Measurements from ENCODE around the gene HHAT.
"Not testable (repeated sequence)": the region's sequence is repeated elsewhere in the genome, so short reads cannot be mapped to it uniquely, and the experiment has no call there.

HHAT gene

DNA sequence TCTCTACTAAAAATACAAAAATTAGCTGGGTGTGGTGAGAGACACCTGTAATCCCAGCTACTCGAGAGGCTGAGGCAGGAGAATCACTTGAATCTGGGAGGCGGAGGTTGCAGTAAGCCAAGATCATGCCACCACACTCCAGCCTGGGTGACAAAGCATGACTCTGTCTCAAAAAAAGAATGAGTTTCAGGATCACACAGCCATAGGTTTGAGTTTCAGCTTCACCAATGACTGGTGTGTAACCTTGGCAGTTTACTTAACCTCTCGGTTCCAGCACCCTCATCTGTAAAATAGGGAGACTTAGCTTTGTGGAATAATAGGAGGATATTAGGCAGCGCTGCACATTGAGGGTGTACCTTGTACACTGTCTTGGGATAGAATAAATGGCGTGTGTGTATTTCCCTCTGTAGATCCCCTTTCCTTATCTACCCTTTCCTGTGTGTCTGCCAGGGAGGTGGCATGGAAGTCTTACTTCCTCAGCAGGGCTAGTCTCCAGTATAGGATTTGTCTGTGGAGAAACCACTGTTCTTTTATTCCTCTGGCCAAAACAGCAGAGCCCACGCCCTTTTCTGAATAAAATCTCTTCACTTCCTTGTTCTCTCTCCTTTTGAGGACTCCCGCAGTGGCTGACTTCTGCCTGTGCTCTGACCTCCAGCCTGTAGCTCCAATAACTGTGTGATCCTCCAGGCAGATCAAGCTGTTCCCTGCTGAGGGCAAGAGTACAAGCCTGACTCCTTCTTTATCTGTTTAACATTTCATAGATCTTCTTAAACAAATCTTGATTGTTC, 90.4 kb downstream of the HHAT start:
- no peak overlapping the region for H3K4me3 ChIP-seq (ENCODE audit: low read depth, low read length)
- TF ChIP-seq, protein P1, sequence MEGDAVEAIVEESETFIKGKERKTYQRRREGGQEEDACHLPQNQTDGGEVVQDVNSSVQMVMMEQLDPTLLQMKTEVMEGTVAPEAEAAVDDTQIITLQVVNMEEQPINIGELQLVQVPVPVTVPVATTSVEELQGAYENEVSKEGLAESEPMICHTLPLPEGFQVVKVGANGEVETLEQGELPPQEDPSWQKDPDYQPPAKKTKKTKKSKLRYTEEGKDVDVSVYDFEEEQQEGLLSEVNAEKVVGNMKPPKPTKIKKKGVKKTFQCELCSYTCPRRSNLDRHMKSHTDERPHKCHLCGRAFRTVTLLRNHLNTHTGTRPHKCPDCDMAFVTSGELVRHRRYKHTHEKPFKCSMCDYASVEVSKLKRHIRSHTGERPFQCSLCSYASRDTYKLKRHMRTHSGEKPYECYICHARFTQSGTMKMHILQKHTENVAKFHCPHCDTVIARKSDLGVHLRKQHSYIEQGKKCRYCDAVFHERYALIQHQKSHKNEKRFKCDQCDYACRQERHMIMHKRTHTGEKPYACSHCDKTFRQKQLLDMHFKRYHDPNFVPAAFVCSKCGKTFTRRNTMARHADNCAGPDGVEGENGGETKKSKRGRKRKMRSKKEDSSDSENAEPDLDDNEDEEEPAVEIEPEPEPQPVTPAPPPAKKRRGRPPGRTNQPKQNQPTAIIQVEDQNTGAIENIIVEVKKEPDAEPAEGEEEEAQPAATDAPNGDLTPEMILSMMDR (IDR thresholded peaks at IDR 0.05; ENCODE audit: insufficient read depth, low read depth, low read length, missing control alignments), result no peak
- no peak for DNase-seq (ENCODE audit: low read depth)

DNA sequence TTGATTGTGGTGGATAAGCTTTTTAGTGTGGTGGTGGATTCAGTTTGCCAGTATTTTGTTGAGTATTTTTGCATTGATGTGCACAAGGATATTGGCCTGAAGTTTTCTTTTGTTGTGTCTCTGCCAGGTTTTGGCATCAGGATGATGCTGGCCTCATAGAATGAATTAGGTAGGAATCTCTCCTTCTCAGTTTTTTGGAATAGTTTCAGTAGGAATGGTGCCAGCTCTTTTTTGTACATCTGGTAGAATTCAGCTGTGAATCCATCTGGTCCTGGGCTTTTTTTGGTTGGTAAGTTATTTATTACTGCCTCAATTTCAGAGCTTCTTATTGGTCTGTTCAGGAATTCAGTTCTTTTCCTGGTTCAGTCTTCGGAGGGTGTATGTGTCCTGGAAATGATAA, 98.0 kb downstream of the HHAT start:
- not testable (repeated sequence) for H3K4me3 ChIP-seq (ENCODE audit: low read depth, low read length); DNase-seq (ENCODE audit: low read depth)

DNA sequence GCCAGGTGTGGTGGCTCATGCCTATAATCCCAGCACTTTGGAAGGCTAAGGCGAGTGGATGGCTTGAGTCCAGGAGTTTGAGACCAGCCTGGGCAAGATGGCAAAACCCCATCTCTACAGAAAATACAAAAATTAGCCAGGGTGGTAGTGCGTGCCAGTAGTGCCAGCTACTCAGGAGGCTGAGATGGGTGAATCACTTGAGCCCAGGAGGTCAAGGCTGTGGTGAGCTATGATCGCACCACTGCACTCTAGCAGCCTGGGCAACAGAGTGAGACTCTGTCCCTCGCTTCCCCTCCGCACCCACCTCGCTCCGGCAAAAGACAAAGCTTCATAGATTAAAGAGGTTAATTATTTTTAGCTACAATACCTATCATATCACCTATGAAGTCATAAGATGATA, 100.0 kb downstream of the HHAT start:
- no peak overlapping the region for H3K4me3 ChIP-seq (ENCODE audit: low read depth, low read length)
- no peak for DNase-seq (ENCODE audit: low read depth)
- TF ChIP-seq, protein P1 (IDR thresholded peaks at IDR 0.05; ENCODE audit: insufficient read depth, low read depth, low read length, missing control alignments), result no peak

DNA sequence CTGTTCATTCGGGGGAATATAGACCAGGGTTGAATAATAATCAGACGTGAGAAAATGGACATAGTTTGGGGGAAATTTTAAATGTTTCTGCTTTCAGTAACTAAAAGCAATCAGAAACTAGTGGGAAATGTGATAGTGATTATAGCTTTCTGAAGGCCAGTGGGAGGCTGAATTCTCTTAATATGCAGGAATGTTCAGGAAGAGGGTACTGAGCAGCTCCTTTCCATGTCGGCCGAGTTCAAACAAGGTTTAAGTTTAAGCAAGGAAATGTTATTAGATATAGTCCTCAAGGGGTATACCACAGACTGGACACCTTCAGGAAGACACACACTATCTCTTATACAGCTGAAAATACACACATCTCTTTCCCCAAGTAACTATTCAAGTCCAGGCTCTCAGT, 105.5 kb downstream of the HHAT start:
- no peak for DNase-seq (ENCODE audit: low read depth)
- TF ChIP-seq, protein P1 (IDR thresholded peaks at IDR 0.05; ENCODE audit: insufficient read depth, low read depth, low read length, missing control alignments), result no peak
- no peak overlapping the region for H3K4me3 ChIP-seq (ENCODE audit: low read depth, low read length)

DNA sequence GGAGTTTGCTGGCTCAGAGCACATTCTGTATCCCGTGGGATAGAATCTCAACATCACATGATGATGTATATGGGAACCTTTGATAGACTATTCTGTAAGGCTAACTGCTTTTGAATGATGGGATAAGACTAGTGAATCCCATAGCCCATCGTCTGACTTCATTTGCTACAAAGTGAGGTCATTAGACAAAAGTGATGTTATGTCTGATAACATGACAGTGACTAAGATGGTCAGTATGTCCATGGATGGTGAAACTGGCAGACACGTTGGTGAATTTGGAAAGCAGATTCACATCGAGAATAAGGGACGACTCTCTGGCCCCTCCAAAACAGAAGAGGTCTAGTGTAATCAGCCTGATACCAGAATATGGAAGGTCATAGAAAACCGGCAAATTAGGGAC, 108.4 kb downstream of the HHAT start:
- TF ChIP-seq, protein P1 (IDR thresholded peaks at IDR 0.05; ENCODE audit: insufficient read depth, low read depth, low read length, missing control alignments), result no peak
- no peak for DNase-seq (ENCODE audit: low read depth)
- H3K4me3 ChIP-seq (ENCODE audit: low read depth, low read length), result no peak overlapping the region

DNA sequence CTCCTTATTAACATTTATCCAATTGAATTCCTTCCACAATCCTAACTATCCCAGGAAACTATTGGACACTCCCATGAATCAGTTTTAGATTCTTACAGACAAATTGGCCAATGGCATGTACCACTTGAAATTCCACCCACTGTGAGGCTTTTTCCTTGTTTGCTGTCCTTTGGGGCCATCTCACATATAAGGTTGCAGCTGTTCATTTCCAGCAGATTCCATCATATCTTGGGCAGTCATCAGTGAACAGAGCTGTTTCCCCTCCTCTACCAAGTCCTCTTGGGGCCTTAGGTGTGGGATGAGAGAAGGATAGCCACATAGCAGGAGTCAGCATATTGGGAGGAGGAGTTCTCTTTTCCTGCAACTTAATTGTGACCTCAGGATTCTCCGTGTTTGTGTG, 109.1 kb downstream of the HHAT start:
- H3K4me3 ChIP-seq (ENCODE audit: low read depth, low read length), result no peak overlapping the region
- no peak for DNase-seq (ENCODE audit: low read depth)
- TF ChIP-seq, protein P1 (IDR thresholded peaks at IDR 0.05; ENCODE audit: insufficient read depth, low read depth, low read length, missing control alignments), result no peak

DNA sequence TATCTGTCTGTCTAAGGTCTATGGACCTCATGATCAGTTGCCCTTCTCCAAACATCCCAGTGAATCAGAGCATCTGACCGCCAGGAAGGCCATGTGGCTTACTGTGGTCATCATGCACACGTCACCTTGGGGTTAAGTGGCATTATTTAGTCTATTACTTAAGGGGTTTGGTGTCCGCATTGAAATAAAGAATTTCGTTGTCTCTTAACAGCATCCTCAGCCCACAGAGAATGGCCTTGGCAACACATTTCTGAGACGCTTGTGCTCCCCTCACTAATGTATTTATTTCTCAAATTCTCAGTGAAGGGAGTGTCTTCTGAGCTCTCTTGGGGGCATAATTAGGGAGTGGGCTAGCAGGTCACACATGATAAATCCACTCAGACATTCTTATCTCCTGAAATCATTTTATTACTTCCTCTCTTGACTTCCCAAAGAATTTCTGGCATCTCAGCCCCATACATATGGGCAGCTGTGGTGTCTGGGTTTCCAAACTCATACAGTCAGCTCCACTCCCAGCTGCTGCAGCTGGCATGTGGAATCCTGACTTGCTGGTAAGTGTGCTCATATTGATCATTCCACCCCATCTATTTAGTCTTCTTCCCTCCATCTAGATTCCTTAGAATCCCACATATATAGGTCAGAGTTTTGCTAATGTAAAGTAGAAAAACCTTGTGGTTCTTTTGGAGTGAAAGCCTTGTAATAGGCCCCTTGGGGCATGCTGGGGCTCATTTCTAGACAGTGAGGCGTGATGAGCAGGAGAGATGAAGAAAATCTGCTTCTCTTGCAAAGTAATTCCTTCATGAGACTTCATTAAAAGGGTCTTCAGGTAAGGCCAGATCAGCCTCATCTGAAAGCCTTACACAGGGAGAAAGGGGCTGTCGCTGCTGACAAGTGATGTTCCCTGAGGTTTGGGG, 110.5 kb downstream of the HHAT start:
- no peak for DNase-seq (ENCODE audit: low read depth)
- H3K4me3 ChIP-seq (ENCODE audit: low read depth, low read length), result no peak overlapping the region
- TF ChIP-seq, protein P1 (IDR thresholded peaks at IDR 0.05; ENCODE audit: insufficient read depth, low read depth, low read length, missing control alignments), result no peak

All from GM12865 (cell line).